Lung (tissue), 12 donors: ENCODE measurements around the gene TSKU. TPM values are rescaled to one million over a fixed set of nuclear protein-coding genes. Genes with fewer than 3 reads are reported as not detected.

ENCODE experiments used
- ATAC-seq: fragments of 200-7000 bp; cut with Tn5 transposase; one replicate; pipeline ENCODE4 v1.9.1; 2020; ENCODE audit warnings: moderate number of reproducible peaks; ENCODE audit not compliant: insufficient read depth, low FRiP score
- DNase-seq, 3 donors: peaks; one replicate each; pipeline ENCODE4 v3.0.0-alpha.2; 2013 to 2017
- H3K27ac ChIP-seq, 2 donors: one replicate each; pipeline ENCODE4 v1.5.1; 2013; ENCODE audit warnings: mild to moderate bottlenecking in 2 of 2, moderate library complexity in 2 of 2, control low read depth in 1 of 2, inconsistent platforms in 1 of 2, low read depth in 1 of 2, low read length in 1 of 2
- H3K27me3 ChIP-seq, 3 donors: one replicate each; pipeline ENCODE4 v1.5.1; 2013; ENCODE audit warnings: low read length in 2 of 3; ENCODE audit not compliant: control insufficient read depth in 3 of 3, insufficient read depth in 3 of 3
- H3K36me3 ChIP-seq, 4 donors: one replicate each; pipeline ENCODE4 v1.5.1; 2013; ENCODE audit warnings: low read length in 4 of 4, mild to moderate bottlenecking in 1 of 4, moderate library complexity in 1 of 4; ENCODE audit not compliant: control insufficient read depth in 4 of 4, insufficient read depth in 4 of 4
- H3K4me1 ChIP-seq, 5 donors: one replicate each; pipeline ENCODE4 v1.5.1; 2013; ENCODE audit warnings: low read length in 5 of 5, mild to moderate bottlenecking in 2 of 5, moderate library complexity in 1 of 5; ENCODE audit not compliant: control insufficient read depth in 5 of 5, insufficient read depth in 5 of 5
- H3K4me3 ChIP-seq: one replicate; pipeline ENCODE4 v1.5.1; 2013; ENCODE audit warnings: mild to moderate bottlenecking, control low read depth, moderate library complexity
- H3K9ac ChIP-seq, 2 donors: one replicate each; pipeline ENCODE4 v1.5.1; 2013; ENCODE audit warnings: low read length in 2 of 2, control low read depth in 1 of 2; ENCODE audit not compliant: insufficient read depth in 1 of 2
- H3K9me3 ChIP-seq, 4 donors: one replicate each; pipeline ENCODE4 v1.5.1; 2013; ENCODE audit warnings: low read length in 3 of 4, mild to moderate bottlenecking in 1 of 4, moderate library complexity in 1 of 4; ENCODE audit not compliant: control insufficient read depth in 4 of 4, insufficient read depth in 3 of 4
- CTCF ChIP-seq: IDR thresholded peaks from 2 replicates; pipeline ENCODE4 v1.5.1; 2012; ENCODE audit warnings: mild to moderate bottlenecking; ENCODE audit errors: control extremely low read depth, extremely low read depth
- WGBS, 2 donors: extraction: QIAGEN DNeasy Blood & Tissue Kit; methylation state at CpG; one replicate each; pipeline ENCODE4 v1.1.7; 2013; 5-methylcytosine and 5-hydroxymethylcytosine counted together
- polyA plus RNA-seq, 2 donors: library from polyadenylated mRNA; stranded (reverse); fragments of 200-250 nt; gene quantifications; one replicate each; pipeline ENCODE4 v1.2.1, GENCODE V29; 2013
- total RNA-seq, 2 donors: library from RNA; depleted of rRNA in 1 of 2; stranded (reverse); fragments of >200 nt in 1 of 2; gene quantifications; one replicate each; pipeline ENCODE4 v1.2.1, GENCODE V29; 2014 to 2021
- donor health status: control.
- donor health status: control.
- donor health status: Bipolar disorder and iron deficiency.
- donor health status: healthy.
- donor health status: DM: yes; HTN: yes; CAD: no.

Gene TSKU
- total and polyA plus RNA-seq, 4 donors: 3.7 to 18.6 (median 11.6) TPM

GRCh38 chr11:76753449-76753848, 29.7 kb upstream of the TSKU start:
- no peak overlapping the region for H3K27ac ChIP-seq
- TF ChIP-seq CTCF: no peak
- H3K36me3 ChIP-seq: no peaks in the 10 kb centered on the region
- no peak overlapping the region for H3K4me3 ChIP-seq
- H3K4me1 ChIP-seq: peaks cover 0 to 22% (median 3%) of the 10 kb centered on the region in 5 donors
- DNase-seq (no peak), ATAC-seq (no peak)
- no peaks in the 10 kb centered on the region for H3K9me3 ChIP-seq
- no peak overlapping the region for H3K9ac ChIP-seq
- H3K27me3 ChIP-seq: no peaks in the 10 kb centered on the region
- 89 to 95% methylated on average over 3 of the region's 3 CpGs for WGBS, 2 donors

- ATAC-seq: no peak
- WGBS, 2 donors: 96 to 97% methylated on average over 10 of the region's 10 CpGs
- no peaks in the 10 kb centered on the region for H3K27me3 ChIP-seq
- H3K9ac ChIP-seq: no peak overlapping the region
- no peak for TF ChIP-seq CTCF
- H3K9me3 ChIP-seq: no peaks in the 10 kb centered on the region
- peaks cover 0 to 17% (median 3%) of the 10 kb centered on the region in 5 donors for H3K4me1 ChIP-seq
- DNase-seq: no peak
- no peak overlapping the region for H3K27ac ChIP-seq
- no peak overlapping the region for H3K4me3 ChIP-seq
- H3K36me3 ChIP-seq: no peaks in the 10 kb centered on the region
Observed at GRCh38 chr11:76753950-76754349, 29.2 kb upstream of the TSKU start.

- DNase-seq (no peak), ATAC-seq (no peak)
- Histone ChIP-seq H3K4me3 (no peak overlapping the region), H3K27me3 (no peaks in the 10 kb centered on the region), H3K9ac (no peak overlapping the region), H3K4me1 (peaks cover 0 to 17% (median 3%) of the 10 kb centered on the region in 5 donors), H3K9me3 (no peaks in the 10 kb centered on the region), H3K27ac (no peak overlapping the region), H3K36me3 (no peaks in the 10 kb centered on the region)
- no peak for TF ChIP-seq CTCF
- 79 to 81% methylated on average over 6 of the region's 6 CpGs for WGBS, 2 donors
Observed at GRCh38 chr11:76756341-76756741, 26.8 kb upstream of the TSKU start.

GRCh38 chr11:76758311-76758710, 24.8 kb upstream of the TSKU start:
- H3K27ac ChIP-seq: no peak overlapping the region
- H3K36me3 ChIP-seq: no peaks in the 10 kb centered on the region
- H3K4me1 ChIP-seq: peaks cover 0 to 10% (median 2%) of the 10 kb centered on the region in 5 donors
- 87 to 88% methylated on average over 9 of the region's 9 CpGs for WGBS, 2 donors
- H3K4me3 ChIP-seq: no peak overlapping the region
- H3K27me3 ChIP-seq: no peaks in the 10 kb centered on the region
- no peak overlapping the region for H3K9ac ChIP-seq
- H3K9me3 ChIP-seq: no peaks in the 10 kb centered on the region
- ATAC-seq (no peak), DNase-seq (no peak)
- no peak for TF ChIP-seq CTCF
